Measurements from ENCODE around the gene FOXC2.

DNA sequence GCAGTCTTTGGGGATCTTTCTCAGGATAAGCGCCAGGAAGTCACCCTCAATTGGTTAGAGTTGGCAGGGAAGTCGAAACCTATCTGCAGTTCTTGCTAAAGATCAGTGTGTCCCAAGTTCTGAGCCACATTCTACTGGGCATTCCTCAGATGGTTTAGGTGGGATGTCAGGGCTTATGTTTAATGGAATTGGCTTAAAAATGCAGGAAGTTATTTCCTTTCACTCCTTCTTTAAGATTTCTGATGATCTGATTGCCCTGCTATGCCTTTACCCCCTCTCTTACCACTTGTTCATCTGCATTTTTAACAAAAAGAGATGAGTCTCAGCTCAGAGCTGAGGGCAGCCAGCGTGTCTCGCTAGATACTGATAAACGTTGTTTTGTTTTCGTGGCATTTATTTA lies 42.5 kb downstream of the FOXC2 start:
- TF ChIP-seq CTCF (IDR thresholded peaks at IDR 0.05) (no peak), EP300 (IDR thresholded peaks at IDR 0.05) (no peak)

All from suprapubic skin (tissue), 3 donors.